ENCODE data around the gene MAP3K13.

MAP3K13 gene

DNA sequence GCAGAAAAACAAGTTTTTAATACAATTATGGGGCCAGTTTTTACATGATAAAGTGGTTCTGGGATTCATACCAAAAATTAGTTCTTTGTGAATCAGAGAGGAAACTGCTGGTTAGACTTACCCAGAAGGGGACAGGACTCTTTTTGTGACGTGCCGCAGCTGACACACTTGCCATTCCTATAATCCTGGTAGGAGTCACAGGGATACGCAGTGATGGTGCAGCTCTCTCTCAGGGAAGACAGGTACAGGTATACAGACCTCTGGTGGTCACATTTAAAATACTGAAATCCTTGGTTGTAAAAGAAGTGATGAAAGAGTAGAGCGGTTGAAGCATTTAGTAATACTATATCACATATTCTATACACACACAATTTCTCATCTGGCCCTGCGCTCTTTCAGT, 156.1 kb downstream of the MAP3K13 start:
- DNase-seq: no peak

GRCh38 chr3:185521349-185522138, 158.6 kb downstream of the MAP3K13 start:
- DNase-seq: no peak

- DNase-seq: no peak
Measured at GRCh38 chr3:185526349-185526951, 163.5 kb downstream of the MAP3K13 start.

- DNase-seq: no peak
Measured at GRCh38 chr3:185527364-185527763, 164.4 kb downstream of the MAP3K13 start.

GRCh38 chr3:185528532-185528931, 165.6 kb downstream of the MAP3K13 start:
- DNase-seq: no peak

- no peak for DNase-seq
Measured at GRCh38 chr3:185530856-185531255, 167.9 kb downstream of the MAP3K13 start.

DNA sequence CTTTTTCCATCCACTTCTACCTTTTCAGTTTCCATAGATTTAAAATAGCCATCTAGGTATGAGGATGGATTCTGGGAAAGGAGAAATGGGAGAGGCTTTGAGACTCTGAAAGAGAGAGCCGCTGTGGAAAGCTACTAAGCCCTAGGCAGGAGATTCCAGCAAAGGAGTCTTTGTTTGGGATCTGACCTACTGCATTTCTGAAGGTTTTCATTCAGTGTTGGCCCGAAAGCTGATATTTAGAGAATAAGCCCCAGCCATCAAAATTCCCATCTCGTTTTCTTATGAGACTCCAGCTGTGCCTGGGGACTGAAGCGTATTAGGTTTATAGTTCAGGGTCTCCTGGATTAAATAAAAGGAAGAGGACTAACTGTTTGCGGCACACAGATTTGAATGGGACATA, 170.0 kb downstream of the MAP3K13 start:
- no peak for DNase-seq

- DNase-seq: no peak
Measured at GRCh38 chr3:185534511-185534910, 171.6 kb downstream of the MAP3K13 start.

- no peak for DNase-seq
Measured at GRCh38 chr3:185537369-185537970, 174.5 kb downstream of the MAP3K13 start.
